HepG2 (cell line): ENCODE data around the gene PVRIG. TPM values are rescaled to one million over a fixed set of nuclear protein-coding genes. Genes with fewer than 3 reads are reported as not detected.

Experiments used
- ATAC-seq: fragments of 200-7000 bp; cut with Tn5 transposase; 3 replicates; pipeline ENCODE4 v1.9.1; 2020; ENCODE audit warnings: mild to moderate bottlenecking, moderate library complexity
- BruUV-seq: library from RNA; stranded (reverse); fragments of 400-500 nt; replicated peaks from 2 replicates; lab custom pipeline; 2021; lab: Mats Ljungman, UMichigan
- CTCF ChIA-PET: fragments of 300-600 bp; formaldehyde crosslinking; extraction: SDS; loops from one replicate; lab custom pipeline; 2021; ENCODE audit warnings: low total read pairs, inconsistent platforms, low intra/inter-chr PET ratio; lab: Yijun Ruan, JAX
- POLR2A ChIA-PET: fragments of 350-600 bp; sonication (Branson Sonifier 250); formaldehyde crosslinking; loops from one replicate; lab custom pipeline; 2020; ENCODE audit warnings: antibody characterized with exemption, inconsistent platforms; lab: Yijun Ruan, JAX
- DNase-seq: peaks from one replicate; pipeline ENCODE4 v3.0.0-alpha.2; 2015; ENCODE audit warnings: low spot score
- FAIRE-seq: peaks from 3 replicates; lab custom pipeline; 2011; peaks lifted over from hg19 to GRCh38; lab: Jason Lieb, UNC
- H2AFZ ChIP-seq: one replicate; pipeline ENCODE4 v1.6.1; 2011; ENCODE audit warnings: low read length, inconsistent platforms
- H3K27ac ChIP-seq: fragments of 300-600 bp; 3 replicates; pipeline ENCODE4 v1.8.0; 2011; ENCODE audit warnings: mixed run types, mild to moderate bottlenecking, mixed read lengths, low read length, inconsistent platforms; ENCODE audit not compliant: insufficient read depth; ENCODE audit errors: extremely low read length
- H3K27me3 ChIP-seq, 2 experiments: fragments of 200-600 bp in 1 of 2; 2 replicates in 1 of 2; 3 replicates in 1 of 2; pipeline versions ENCODE4 v1.6.0 to v1.8.0; 2011; ENCODE audit warnings: low read length in 2 of 2, mild to moderate bottlenecking in 2 of 2, moderate library complexity in 2 of 2, inconsistent platforms in 1 of 2; ENCODE audit not compliant: insufficient read depth in 2 of 2, control insufficient read depth in 1 of 2
- H3K36me3 ChIP-seq, 2 experiments: fragments of 200-600 bp in 1 of 2; replicated peaks in 1 of 2; 2 replicates in 1 of 2; 3 replicates in 1 of 2; pipeline versions ENCODE4 v1.5.1 to v1.8.0; 2011; ENCODE audit warnings: low read length in 2 of 2, inconsistent platforms in 1 of 2; ENCODE audit not compliant: insufficient read depth in 2 of 2, control insufficient read depth in 1 of 2
- H3K4me1 ChIP-seq: 2 replicates; pipeline ENCODE4 v1.5.1; 2012; ENCODE audit warnings: low read length, inconsistent platforms; ENCODE audit not compliant: insufficient read depth
- H3K4me2 ChIP-seq: 2 replicates; pipeline ENCODE4 v1.6.0; 2011; ENCODE audit warnings: low read depth, low read length, inconsistent platforms
- H3K4me3 ChIP-seq, 3 experiments: fragments of 200-600 bp in 1 of 3; sonication (generic), shearing (Covaris generic) in 1 of 3; replicated peaks in 1 of 3; 2 replicates each; pipeline ENCODE4 v1.5.1; 2011 to 2016; ENCODE audit warnings: low read length in 3 of 3, inconsistent platforms in 2 of 3, low read depth in 2 of 3, mild to moderate bottlenecking in 2 of 3, control low read depth in 1 of 3, mixed read lengths in 1 of 3; ENCODE audit not compliant: insufficient read depth in 1 of 3
- H3K79me2 ChIP-seq: one replicate; pipeline ENCODE4 v1.6.1; 2011; ENCODE audit warnings: low read length, inconsistent platforms; ENCODE audit not compliant: insufficient read depth
- H3K9ac ChIP-seq: 2 replicates; pipeline ENCODE4 v1.6.0; 2011; ENCODE audit warnings: mild to moderate bottlenecking, low read depth, low read length, inconsistent platforms; ENCODE audit not compliant: insufficient read depth
- H3K9me3 ChIP-seq: 2 replicates; pipeline ENCODE4 v1.5.1; 2012; ENCODE audit warnings: mild to moderate bottlenecking, low read length
- H4K20me1 ChIP-seq: 2 replicates; pipeline ENCODE4 v1.6.0; 2011; ENCODE audit warnings: inconsistent platforms, mild to moderate bottlenecking, low read length, moderate library complexity; ENCODE audit not compliant: insufficient read depth
- ATF7-NPFF ChIP-seq: sonication (generic); formaldehyde crosslinking; IDR thresholded peaks from 2 replicates; pipeline ENCODE4 v1.8.1; 2023; ENCODE audit warnings: mild to moderate bottlenecking, low read depth, missing genetic modification reagents, moderate library complexity
- CBFB ChIP-seq: sonication (generic); formaldehyde crosslinking; IDR thresholded peaks from 2 replicates; pipeline ENCODE4 v1.4.0; 2020; ENCODE audit warnings: missing genetic modification reagents
- CEBPB ChIP-seq: IDR thresholded peaks from 2 replicates; pipeline ENCODE4 v1.6.1; 2011; ENCODE audit warnings: low read depth, low read length, improper control_type of control experiment, borderline replicate concordance
- E2F1 ChIP-seq: sonication (generic); formaldehyde crosslinking; IDR thresholded peaks from 2 replicates; pipeline ENCODE4 v1.5.0; 2020; ENCODE audit warnings: missing genetic modification reagents
- GATA4 ChIP-seq: sonication (generic); IDR thresholded peaks from 2 replicates; pipeline ENCODE4 v1.6.1; 2016; ENCODE audit warnings: antibody characterized with exemption, low read depth, borderline replicate concordance
- HNRNPH1 ChIP-seq: fragments of 200-400 bp; formaldehyde crosslinking; optimal IDR thresholded peaks from 2 replicates; pipeline ENCODE3; 2017; ENCODE audit warnings: mild to moderate bottlenecking, low read depth, low read length
- KAT7 ChIP-seq: IDR thresholded peaks from 2 replicates; pipeline ENCODE4 v1.6.1; 2018; ENCODE audit warnings: borderline replicate concordance, missing compliant biosample characterization
- NCOA1 ChIP-seq: sonication (generic); formaldehyde crosslinking; IDR thresholded peaks from 2 replicates; pipeline ENCODE4 v1.9.0; 2021; ENCODE audit warnings: missing genetic modification reagents
- NR2F1 ChIP-seq, 2 experiments: fragments of 450-650 bp in 1 of 2; formaldehyde crosslinking in 1 of 2; IDR thresholded peaks; 2 replicates each; pipeline versions ENCODE4 v1.5.0 to v1.6.1; 2016 to 2020; ENCODE audit warnings: mild to moderate bottlenecking in 1 of 2, missing compliant biosample characterization in 1 of 2, missing genetic modification reagents in 1 of 2, moderate library complexity in 1 of 2
- POGZ ChIP-seq: sonication (generic); formaldehyde crosslinking; IDR thresholded peaks from 2 replicates; pipeline ENCODE4 v1.4.0; 2020; ENCODE audit warnings: mild to moderate bottlenecking, missing genetic modification reagents
- RXRB ChIP-seq: IDR thresholded peaks from 2 replicates; pipeline ENCODE4 v1.6.1; 2016; ENCODE audit warnings: borderline replicate concordance, missing genetic modification reagents, missing compliant biosample characterization
- SMARCE1 ChIP-seq: fragments of 450-650 bp; IDR thresholded peaks from 2 replicates; pipeline ENCODE4 v1.6.1; 2017; ENCODE audit warnings: borderline replicate concordance
- TP53 ChIP-seq: sonication (generic); formaldehyde crosslinking; conservative IDR thresholded peaks from 2 replicates; pipeline ENCODE4 v1.4.0; 2020; ENCODE audit warnings: missing genetic modification reagents
- ZBTB25 ChIP-seq: IDR thresholded peaks from 2 replicates; pipeline ENCODE4 v1.6.1; 2018; ENCODE audit warnings: missing genetic modification reagents
- ZBTB49 ChIP-seq: sonication (generic); formaldehyde crosslinking; IDR thresholded peaks from 2 replicates; pipeline ENCODE4 v1.4.0; 2020; ENCODE audit warnings: missing genetic modification reagents, borderline replicate concordance
- ZFYVE20 ChIP-seq: sonication (generic); formaldehyde crosslinking; IDR thresholded peaks from 2 replicates; pipeline ENCODE4 v1.8.0; 2023; ENCODE audit warnings: low read depth, mild to moderate bottlenecking, moderate library complexity, missing genetic modification reagents, borderline replicate concordance
- ZNF343 ChIP-seq: sonication (generic); formaldehyde crosslinking; IDR thresholded peaks from 2 replicates; pipeline ENCODE4 v1.4.0; 2020; ENCODE audit warnings: mild to moderate bottlenecking, missing genetic modification reagents
- ZNF367 ChIP-seq: sonication (generic); formaldehyde crosslinking; IDR thresholded peaks from 2 replicates; pipeline ENCODE4 v1.4.0; 2020; ENCODE audit warnings: missing genetic modification reagents, borderline replicate concordance
- ZNF446 ChIP-seq: sonication (generic); formaldehyde crosslinking; IDR thresholded peaks from 2 replicates; pipeline ENCODE4 v1.5.0; 2020; ENCODE audit warnings: mild to moderate bottlenecking, missing genetic modification reagents
- ZNF740 ChIP-seq: sonication (generic); formaldehyde crosslinking; IDR thresholded peaks from 2 replicates; pipeline ENCODE4 v1.4.0; 2020; ENCODE audit warnings: missing genetic modification reagents
- WGBS: methylation state at CpG from one replicate; pipeline ENCODE4 v1.1.6; 2017; ENCODE audit warnings: low lambda C conversion rate; 5-methylcytosine and 5-hydroxymethylcytosine counted together
- in situ Hi-C: cut with HindIII; loops from 2 replicates; pipeline ENCODE4 v1.10.0; 2017; ENCODE audit warnings: low pct_unique_long_range_greater_than_20kb; ENCODE audit not compliant: extremely low pct_ligation_motif_present
- intact Hi-C: fragments of 100-400 bp; cut with micrococcal nuclease; formaldehyde crosslinking; loops from one replicate; pipeline ENCODE4 v1.10.0; 2022; ENCODE audit not compliant: unreplicated experiment
- polyA plus RNA-seq, 8 experiments: library from polyadenylated mRNA; depleted of rRNA in 3 of 8; stranded (reverse) in 7 of 8; unstranded in 1 of 8; fragments of >200 nt; fragmentation: Illumina TruSeq in 4 of 8; extraction: Trizol in 4 of 8; gene quantifications; 2 replicates each; pipeline versions ENCODE4 v1.2.1 to v1.2.3, GENCODE V29; 2011 to 2016; ENCODE audit warnings: low read depth in 4 of 8, missing spikeins in 1 of 8, mixed read lengths in 1 of 8; ENCODE audit not compliant: insufficient read depth in 1 of 8
- total RNA-seq, 5 experiments: library from RNA; depleted of rRNA; stranded (reverse); fragments of >200 nt; fragmentation: Illumina TruSeq; extraction: Trizol; gene quantifications; 2 replicates each; pipeline ENCODE4 v1.2.3, GENCODE V29; 2016; ENCODE audit warnings: low read depth in 1 of 5

Gene PVRIG
- total and polyA plus RNA-seq, 2 of the 13 experiments (the other 11 are each of a cell fraction or from before 2014, with no cell fraction given) = not detected

GRCh38 chr7:100266576-100267354, 47.0 kb downstream of the PVRIG start:
- no peak overlapping the region for H3K4me3 ChIP-seq
- intact Hi-C loops = no loop called here
- H3K27ac ChIP-seq = no peak overlapping the region
- no peak overlapping the region for H3K4me2 ChIP-seq
- CTCF ChIA-PET = no interaction called here
- no peak for FAIRE-seq
- H2AFZ ChIP-seq = no peak overlapping the region
- POLR2A ChIA-PET = no interaction called here
- H3K9ac ChIP-seq = no peak overlapping the region
- BruUV-seq = no TSS peak
- no peaks in the 10 kb centered on the region for H4K20me1 ChIP-seq
- H3K79me2 ChIP-seq = peaks cover 39% of the 10 kb centered on the region
- TF ChIP-seq ZBTB25 (no peak), ATF7-NPFF (no peak), E2F1 (no peak), ZNF343 (CRISPR knock-in tag) (no peak), ZNF367 (no peak), NR2F1 (CRISPR knock-in tag; IDR thresholded peaks at IDR 0.05) (no peak), TP53 (CRISPR knock-in tag) (no peak), SMARCE1 (no peak), POGZ (CRISPR knock-in tag) (no peak), GATA4 (no peak), ZNF740 (no peak), ZBTB49 (CRISPR knock-in tag) (no peak), CEBPB (no peak), RXRB (CRISPR knock-in tag) (no peak), NCOA1 (no peak), KAT7 (no peak), ZNF446 (CRISPR knock-in tag) (no peak), CBFB (CRISPR knock-in tag) (no peak), HNRNPH1 (no peak), ZFYVE20 (CRISPR knock-in tag) (no peak)
- TF ChIP-seq, all 625 proteins: peak for 0
- H3K9me3 ChIP-seq = no peaks in the 10 kb centered on the region
- peaks cover 43% of the 10 kb centered on the region for H3K4me1 ChIP-seq
- WGBS = 96% methylated on average over 10 of the region's 10 CpGs
- DNase-seq (no peak), ATAC-seq (no peak)
- H3K36me3 ChIP-seq = peaks cover 0 to 4% of the 10 kb centered on the region in 2 experiments; a peak in 1 of 5 replicates
- H3K27me3 ChIP-seq = no peaks in the 10 kb centered on the region
- in situ Hi-C loops = no loop called here
